OCI-LY7 (cell line): Measurements from ENCODE around the gene DHRS9.

Source experiments
- CTCF ChIP-seq: fragments of 200-600 bp; sonication (generic); conservative IDR thresholded peaks from 2 replicates; pipeline ENCODE4 v1.5.1; 2014; ENCODE audit warnings: mild to moderate bottlenecking, antibody characterized with exemption, low read length, moderate library complexity, mixed read lengths
- EZH2phosphoT487 ChIP-seq: fragments of 200-600 bp; sonication (generic); IDR thresholded peaks from 2 replicates; pipeline ENCODE4 v1.6.1; 2018; ENCODE audit warnings: low read depth, borderline replicate concordance, mild to moderate bottlenecking, mixed run types, antibody characterized with exemption, low read length, moderate library complexity, mixed read lengths

DNA sequence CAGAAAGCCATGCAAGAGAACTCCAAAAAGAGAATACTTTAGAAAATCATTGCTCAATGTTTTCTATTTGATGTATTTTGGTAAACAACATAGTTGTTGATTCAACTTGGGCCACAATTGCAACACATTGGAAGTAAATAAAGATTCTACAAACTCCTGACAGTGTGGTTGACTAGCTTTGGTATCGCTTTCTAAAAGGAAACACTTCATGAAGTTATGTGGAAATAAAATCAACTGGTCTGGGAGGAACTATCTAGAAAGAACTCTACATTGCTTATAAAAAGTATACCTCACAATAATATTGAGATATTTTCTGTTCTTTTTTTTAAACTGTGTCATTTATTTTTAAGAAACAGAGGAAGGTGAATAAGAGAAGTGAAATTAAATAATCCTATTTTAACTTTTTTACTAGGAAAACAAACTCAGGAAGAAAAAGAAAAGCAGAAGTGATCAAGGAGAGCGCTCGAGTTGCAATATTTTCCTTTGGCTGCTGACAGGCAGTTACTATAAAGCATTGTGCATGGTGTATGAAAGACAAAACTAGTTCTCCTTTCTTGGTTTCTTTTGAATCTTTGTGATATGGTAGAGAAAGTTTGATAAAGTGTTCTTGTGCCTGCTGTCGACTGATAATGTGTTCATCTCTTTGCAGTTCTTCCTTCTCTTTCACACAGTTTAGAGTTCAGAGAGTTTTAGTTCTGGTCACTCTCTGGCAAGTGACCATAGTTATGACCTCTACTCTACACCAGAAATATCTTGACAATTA lies 3.0 kb downstream of the DHRS9 start:
- no peak for TF ChIP-seq CTCF
- TF ChIP-seq EZH2phosphoT487 = no peak
